ENCODE data around the gene SLC38A10.

The SLC38A10 gene

GRCh38 chr17:81302324-81302723 is 7.2 kb upstream of the SLC38A10 start:
- no peak for DNase-seq (ENCODE audit: low spot score)
- no peak for TF ChIP-seq CTCF (IDR thresholded peaks at IDR 0.05; ENCODE audit: extremely low read depth, insufficient read depth, missing control alignments)
- in situ Hi-C loops (cut with MboI; ENCODE audit: low pct_unique_long_range_greater_than_20kb, low sequenced_read_pairs, unreplicated experiment), result no loop called here

- in situ Hi-C loops (cut with MboI; ENCODE audit: low pct_unique_long_range_greater_than_20kb, low sequenced_read_pairs, unreplicated experiment), result no loop called here
- TF ChIP-seq CTCF (IDR thresholded peaks at IDR 0.05; ENCODE audit: extremely low read depth, insufficient read depth, missing control alignments), result no peak
- no peak for DNase-seq (ENCODE audit: low spot score)
Measured at GRCh38 chr17:81301195-81302144, 6.4 kb upstream of the SLC38A10 start.

- no peak for TF ChIP-seq CTCF (IDR thresholded peaks at IDR 0.05; ENCODE audit: extremely low read depth, insufficient read depth, missing control alignments)
- DNase-seq (ENCODE audit: low spot score), result no peak
- in situ Hi-C loops (cut with MboI; ENCODE audit: low pct_unique_long_range_greater_than_20kb, low sequenced_read_pairs, unreplicated experiment), result no loop called here
Measured at GRCh38 chr17:81300586-81301155, 5.6 kb upstream of the SLC38A10 start.

- TF ChIP-seq CTCF (IDR thresholded peaks at IDR 0.05; ENCODE audit: extremely low read depth, insufficient read depth, missing control alignments), result no peak
- DNase-seq (ENCODE audit: low spot score), result no peak
Measured at GRCh38 chr17:81299846-81300585, 4.9 kb upstream of the SLC38A10 start.

DNA sequence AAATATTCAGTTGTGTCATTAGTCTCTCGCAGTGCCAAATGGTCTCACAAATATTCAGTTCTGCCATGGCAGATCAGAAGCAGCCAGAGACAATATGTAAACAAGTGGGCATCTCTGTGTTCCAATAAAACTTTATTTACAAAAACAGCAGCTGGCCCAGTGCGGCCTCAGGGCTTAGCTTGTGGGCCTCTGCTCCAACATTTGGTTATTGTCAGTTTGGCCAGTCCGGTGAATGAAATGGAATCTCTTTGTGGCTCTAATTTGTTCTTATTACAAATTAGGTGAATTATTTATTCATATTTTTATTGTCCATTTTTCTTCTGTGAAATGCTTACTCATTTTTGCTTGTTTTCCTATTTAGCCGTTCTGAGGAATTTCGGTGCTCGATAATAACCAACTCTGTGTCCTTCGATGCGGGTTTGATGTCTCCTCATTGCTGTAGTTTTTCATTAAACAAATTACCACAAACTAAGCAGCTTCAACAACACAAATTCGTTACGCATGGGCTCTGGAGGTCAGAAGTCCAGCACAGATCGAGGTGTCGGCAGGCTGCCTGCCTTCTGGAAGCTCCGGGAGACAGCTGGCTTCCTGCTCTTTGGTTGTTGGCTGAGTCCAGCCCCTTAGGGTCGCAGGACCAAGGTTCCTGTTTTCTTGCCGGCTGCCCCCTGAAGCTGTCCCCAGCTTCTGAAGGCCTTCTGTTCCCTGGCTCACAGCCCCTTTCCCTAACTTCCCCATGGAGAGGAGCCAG is 4.1 kb upstream of the SLC38A10 start:
- DNase-seq (ENCODE audit: low spot score), result no peak
- in situ Hi-C loops (cut with MboI; ENCODE audit: low pct_unique_long_range_greater_than_20kb, low sequenced_read_pairs, unreplicated experiment), result no loop called here
- TF ChIP-seq CTCF (IDR thresholded peaks at IDR 0.05; ENCODE audit: extremely low read depth, insufficient read depth, missing control alignments), result no peak

More at GRCh38 chr17:81299846-81300585, 4.9 kb upstream of the SLC38A10 start:
- in situ Hi-C loops (cut with MboI; ENCODE audit: low pct_unique_long_range_greater_than_20kb, low sequenced_read_pairs, unreplicated experiment), result no loop called here
